ENCODE measurements around the gene CRIM1. TPM values are rescaled to one million over a fixed set of nuclear protein-coding genes. Genes with fewer than 3 reads are reported as not detected.
"Not testable (repeated sequence)": the region's sequence is repeated elsewhere in the genome, so short reads cannot be mapped to it uniquely, and the experiment has no call there.

Gene CRIM1
- total and polyA plus RNA-seq, 4 donors: 24.3 to 119 (median 58.4) TPM

DNA sequence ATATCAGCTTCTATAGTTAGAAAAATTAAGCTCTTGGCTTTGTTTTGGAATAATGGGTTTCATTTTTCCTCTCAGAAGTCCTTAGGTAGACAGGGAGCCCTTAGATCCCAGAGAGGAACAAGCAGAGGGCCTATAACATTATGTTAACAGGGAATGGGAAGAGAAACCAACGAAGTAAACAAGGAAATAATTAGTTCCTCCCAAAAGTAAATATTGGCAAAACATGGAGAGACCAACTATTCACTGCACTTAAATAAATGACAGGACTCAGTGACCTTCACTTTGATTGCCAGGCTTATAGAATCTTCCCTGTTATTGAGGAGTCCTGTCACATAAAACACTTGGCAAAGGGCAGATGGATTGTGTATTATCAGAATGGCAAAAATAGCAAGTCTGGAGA lies 5.3 kb downstream of the CRIM1 start:
- WGBS, 2 donors: 36 to 65% methylated on average over 1 of the region's 1 CpG
- peaks cover 6 to 62% (median 20%) of the 10 kb centered on the region in 5 donors for H3K4me1 ChIP-seq (ENCODE audit: control insufficient read depth in 5 of 5, insufficient read depth in 5 of 5, low read length in 5 of 5)
- H3K4me3 ChIP-seq: no peak overlapping the region
- DNase-seq (no peak), ATAC-seq (ENCODE audit: insufficient read depth, low FRiP score) (no peak)
- no peak overlapping the region for H3K27ac ChIP-seq (ENCODE audit: low read depth in 1 of 2, low read length in 1 of 2)
- no peaks in the 10 kb centered on the region for H3K9me3 ChIP-seq (ENCODE audit: control insufficient read depth in 4 of 4, insufficient read depth in 3 of 4, low read length in 3 of 4)
- peaks cover 0 to 9% (median 0%) of the 10 kb centered on the region in 3 donors for H3K27me3 ChIP-seq (ENCODE audit: control insufficient read depth in 3 of 3, insufficient read depth in 3 of 3, low read length in 2 of 3)
- TF ChIP-seq, protein P1, sequence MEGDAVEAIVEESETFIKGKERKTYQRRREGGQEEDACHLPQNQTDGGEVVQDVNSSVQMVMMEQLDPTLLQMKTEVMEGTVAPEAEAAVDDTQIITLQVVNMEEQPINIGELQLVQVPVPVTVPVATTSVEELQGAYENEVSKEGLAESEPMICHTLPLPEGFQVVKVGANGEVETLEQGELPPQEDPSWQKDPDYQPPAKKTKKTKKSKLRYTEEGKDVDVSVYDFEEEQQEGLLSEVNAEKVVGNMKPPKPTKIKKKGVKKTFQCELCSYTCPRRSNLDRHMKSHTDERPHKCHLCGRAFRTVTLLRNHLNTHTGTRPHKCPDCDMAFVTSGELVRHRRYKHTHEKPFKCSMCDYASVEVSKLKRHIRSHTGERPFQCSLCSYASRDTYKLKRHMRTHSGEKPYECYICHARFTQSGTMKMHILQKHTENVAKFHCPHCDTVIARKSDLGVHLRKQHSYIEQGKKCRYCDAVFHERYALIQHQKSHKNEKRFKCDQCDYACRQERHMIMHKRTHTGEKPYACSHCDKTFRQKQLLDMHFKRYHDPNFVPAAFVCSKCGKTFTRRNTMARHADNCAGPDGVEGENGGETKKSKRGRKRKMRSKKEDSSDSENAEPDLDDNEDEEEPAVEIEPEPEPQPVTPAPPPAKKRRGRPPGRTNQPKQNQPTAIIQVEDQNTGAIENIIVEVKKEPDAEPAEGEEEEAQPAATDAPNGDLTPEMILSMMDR (IDR thresholded peaks at IDR 0.05; ENCODE audit: control extremely low read depth, extremely low read depth): no peak
- H3K36me3 ChIP-seq (ENCODE audit: control insufficient read depth in 4 of 4, insufficient read depth in 4 of 4, low read length in 4 of 4): peaks cover 0 to 5% (median 0%) of the 10 kb centered on the region in 4 donors
- no peak overlapping the region for H3K9ac ChIP-seq (ENCODE audit: insufficient read depth in 1 of 2, low read length in 2 of 2)

DNA sequence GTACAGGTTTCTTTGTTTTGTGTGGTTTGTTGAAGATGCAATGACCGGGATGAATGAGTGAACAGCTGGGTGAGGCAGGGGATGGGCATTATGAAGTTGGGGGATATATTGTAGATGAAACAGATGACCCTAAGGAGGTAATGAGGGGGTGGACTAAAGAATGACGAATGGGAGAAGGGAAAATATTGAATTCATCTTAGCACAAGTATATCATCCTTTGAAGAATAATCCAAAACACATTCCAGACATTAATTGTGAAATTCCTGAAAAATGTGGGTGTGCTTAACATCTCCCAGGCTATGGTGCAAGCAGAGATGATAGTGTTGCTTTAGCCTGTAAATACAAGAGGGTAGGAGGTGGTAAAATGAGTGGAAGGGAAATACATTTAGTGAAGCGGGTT lies 5.8 kb downstream of the CRIM1 start:
- ATAC-seq (ENCODE audit: insufficient read depth, low FRiP score) (no peak), DNase-seq (peak in 2 of 3 donors; percentile 70 to 71)
- H3K9ac ChIP-seq (ENCODE audit: insufficient read depth in 1 of 2, low read length in 2 of 2): no peak overlapping the region
- no peak overlapping the region for H3K4me3 ChIP-seq
- WGBS, 2 donors: 66 to 83% methylated on average over 3 of the region's 3 CpGs
- H3K27ac ChIP-seq (ENCODE audit: low read depth in 1 of 2, low read length in 1 of 2): no peak overlapping the region
- peaks cover 0 to 9% (median 0%) of the 10 kb centered on the region in 3 donors for H3K27me3 ChIP-seq (ENCODE audit: control insufficient read depth in 3 of 3, insufficient read depth in 3 of 3, low read length in 2 of 3)
- TF ChIP-seq, protein P1 (IDR thresholded peaks at IDR 0.05; ENCODE audit: control extremely low read depth, extremely low read depth): no peak
- H3K9me3 ChIP-seq (ENCODE audit: control insufficient read depth in 4 of 4, insufficient read depth in 3 of 4, low read length in 3 of 4): no peaks in the 10 kb centered on the region
- peaks cover 0 to 5% (median 0%) of the 10 kb centered on the region in 4 donors for H3K36me3 ChIP-seq (ENCODE audit: control insufficient read depth in 4 of 4, insufficient read depth in 4 of 4, low read length in 4 of 4)
- peaks cover 6 to 67% (median 22%) of the 10 kb centered on the region in 5 donors for H3K4me1 ChIP-seq (ENCODE audit: control insufficient read depth in 5 of 5, insufficient read depth in 5 of 5, low read length in 5 of 5)

- Histone ChIP-seq H3K27ac (ENCODE audit: low read depth in 1 of 2, low read length in 1 of 2) (peak overlapping the region in 1 of 2 donors; percentile 59), H3K9me3 (ENCODE audit: control insufficient read depth in 4 of 4, insufficient read depth in 3 of 4, low read length in 3 of 4) (no peaks in the 10 kb centered on the region), H3K9ac (ENCODE audit: insufficient read depth in 1 of 2, low read length in 2 of 2) (no peak overlapping the region), H3K36me3 (ENCODE audit: control insufficient read depth in 4 of 4, insufficient read depth in 4 of 4, low read length in 4 of 4) (peaks cover 0 to 5% (median 0%) of the 10 kb centered on the region in 4 donors), H3K27me3 (ENCODE audit: control insufficient read depth in 3 of 3, insufficient read depth in 3 of 3, low read length in 2 of 3) (peaks cover 0 to 9% (median 0%) of the 10 kb centered on the region in 3 donors), H3K4me3 (no peak overlapping the region), H3K4me1 (ENCODE audit: control insufficient read depth in 5 of 5, insufficient read depth in 5 of 5, low read length in 5 of 5) (peaks cover 6 to 76% (median 30%) of the 10 kb centered on the region in 5 donors)
- TF ChIP-seq, protein P1 (IDR thresholded peaks at IDR 0.05; ENCODE audit: control extremely low read depth, extremely low read depth): no peak
- DNase-seq (peak in 2 of 3 donors; percentile 48 to 65), ATAC-seq (ENCODE audit: insufficient read depth, low FRiP score) (peak; percentile 12)
- 51 to 79% methylated on average over 3 of the region's 3 CpGs for WGBS, 2 donors
These were observed 6.7 kb downstream of the CRIM1 start for GRCh38 chr2:36362291-36362690.

DNA sequence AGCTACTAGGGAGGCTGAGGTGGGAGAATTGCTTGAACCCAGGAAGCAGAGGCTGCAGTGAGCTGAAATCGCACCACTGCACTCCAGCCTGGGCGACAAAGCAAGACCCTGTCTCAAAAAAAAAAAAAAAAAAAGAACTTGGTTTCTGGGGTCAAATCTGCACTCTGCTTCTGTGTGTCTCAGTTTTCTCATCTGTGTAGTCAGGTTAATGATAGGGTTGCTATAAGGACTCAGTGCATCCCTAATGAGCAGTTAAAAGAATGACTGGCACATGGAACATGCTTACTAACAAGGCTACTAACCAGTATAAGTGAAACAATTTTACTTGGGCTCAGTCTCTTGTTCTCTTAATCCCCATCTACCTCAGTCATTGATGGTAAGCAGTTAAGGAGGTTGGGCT lies 7.5 kb downstream of the CRIM1 start:
- H3K9ac ChIP-seq (ENCODE audit: insufficient read depth in 1 of 2, low read length in 2 of 2); H3K36me3 ChIP-seq (ENCODE audit: control insufficient read depth in 4 of 4, insufficient read depth in 4 of 4, low read length in 4 of 4); H3K9me3 ChIP-seq (ENCODE audit: control insufficient read depth in 4 of 4, insufficient read depth in 3 of 4, low read length in 3 of 4); ATAC-seq (ENCODE audit: insufficient read depth, low FRiP score); DNase-seq; H3K27ac ChIP-seq (ENCODE audit: low read depth in 1 of 2, low read length in 1 of 2); H3K27me3 ChIP-seq (ENCODE audit: control insufficient read depth in 3 of 3, insufficient read depth in 3 of 3, low read length in 2 of 3); H3K4me3 ChIP-seq: not testable (repeated sequence)
- H3K4me1 ChIP-seq (ENCODE audit: control insufficient read depth in 5 of 5, insufficient read depth in 5 of 5, low read length in 5 of 5): peaks cover 8 to 77% (median 37%) of the 10 kb centered on the region in 5 donors
- WGBS, 2 donors: 94 to 98% methylated on average over 2 of the region's 2 CpGs

All from lung (tissue), 12 donors.